Neural cell (in vitro differentiated cells): Measurements from ENCODE around the gene GRIK2. TPM values are rescaled to one million over a fixed set of nuclear protein-coding genes. Genes with fewer than 3 reads are reported as not detected.
A peak's percentile ranks its signal among the peaks of the same experiment; 100 is the strongest.

Experiments
- H2AFZ ChIP-seq: fragments of 200-600, 300-800 bp; sonication (generic), shearing (Covaris generic); 2 replicates; pipeline ENCODE4 v1.6.0; 2014; ENCODE audit warnings: low read depth, mild to moderate bottlenecking, antibody characterized with exemption, low read length, moderate library complexity
- H3F3A ChIP-seq: fragments of 200-600 bp; shearing (Covaris generic); 2 replicates; pipeline ENCODE4 v1.6.1; 2016; ENCODE audit warnings: mild to moderate bottlenecking, moderate library complexity, mixed read lengths, antibody characterized with exemption, low read length; ENCODE audit not compliant: insufficient read depth, poor library complexity, severe bottlenecking
- H3K27ac ChIP-seq: fragments of 200-600, 300-800 bp; sonication (generic), shearing (Covaris generic); 2 replicates; pipeline ENCODE4 v1.5.1; 2014; ENCODE audit warnings: mild to moderate bottlenecking, low read length, moderate library complexity
- H3K27me3 ChIP-seq: fragments of 300-800, 200-600 bp; sonication (generic), shearing (Covaris generic); 2 replicates; pipeline ENCODE4 v1.6.0; 2014; ENCODE audit warnings: mild to moderate bottlenecking, low read depth, low read length, moderate library complexity; ENCODE audit not compliant: insufficient read depth
- H3K36me3 ChIP-seq: fragments of 300-800, 200-600 bp; sonication (generic), shearing (Covaris generic); 2 replicates; pipeline ENCODE4 v1.5.1; 2014; ENCODE audit warnings: mild to moderate bottlenecking, antibody characterized with exemption, low read length, moderate library complexity; ENCODE audit not compliant: insufficient read depth
- H3K4me2 ChIP-seq: fragments of 300-800, 200-600 bp; sonication (generic), shearing (Covaris generic); 2 replicates; pipeline ENCODE4 v1.6.0; 2014; ENCODE audit warnings: mild to moderate bottlenecking, low read length
- H3K4me3 ChIP-seq: fragments of 300-800, 200-600 bp; sonication (generic), shearing (Covaris generic); 2 replicates; pipeline ENCODE4 v1.5.1; 2014; ENCODE audit warnings: mild to moderate bottlenecking, low read length, moderate library complexity
- H3K79me2 ChIP-seq: fragments of 200-600 bp; shearing (Covaris generic); replicated peaks from 2 replicates; pipeline ENCODE4 v1.6.0; 2014; ENCODE audit warnings: mild to moderate bottlenecking, low read length, moderate library complexity; ENCODE audit not compliant: insufficient read depth
- H3K9ac ChIP-seq: fragments of 300-800, 200-600 bp; sonication (generic), shearing (Covaris generic); 2 replicates; pipeline ENCODE4 v1.6.1; 2016; ENCODE audit warnings: mild to moderate bottlenecking, low read length, mixed read lengths
- H3K9me2 ChIP-seq: fragments of 200-600 bp; shearing (Covaris generic); 2 replicates; pipeline ENCODE4 v1.6.1; 2016; ENCODE audit warnings: mild to moderate bottlenecking, low read length, mixed read lengths; ENCODE audit not compliant: insufficient read depth
- H3K9me3 ChIP-seq: fragments of 200-600, 300-800 bp; sonication (generic), shearing (Covaris generic); 2 replicates; pipeline ENCODE4 v1.6.1; 2016; ENCODE audit warnings: mild to moderate bottlenecking, mixed run types, low read length, moderate library complexity, mixed read lengths
- H4K20me1 ChIP-seq: fragments of 200-600 bp; shearing (Covaris generic); 2 replicates; pipeline ENCODE4 v1.6.1; 2016; ENCODE audit warnings: mild to moderate bottlenecking, mixed run types; ENCODE audit not compliant: insufficient read depth
- CTCF ChIP-seq: fragments of 450-650 bp; IDR thresholded peaks from 2 replicates; pipeline ENCODE4 v1.5.1; 2014; ENCODE audit warnings: antibody characterized with exemption, mild to moderate bottlenecking, moderate library complexity; ENCODE audit not compliant: poor library complexity, severe bottlenecking
- EP300 ChIP-seq: fragments of 450-650 bp; conservative IDR thresholded peaks from 2 replicates; pipeline ENCODE4 v1.6.1; 2014; ENCODE audit warnings: antibody characterized with exemption, mild to moderate bottlenecking, moderate library complexity; ENCODE audit not compliant: poor library complexity, severe bottlenecking
- EZH2 ChIP-seq: fragments of 200-600, 300-800 bp; shearing (Covaris generic), sonication (generic); IDR thresholded peaks from 2 replicates; pipeline ENCODE4 v1.6.1; 2014; ENCODE audit warnings: antibody characterized with exemption, low read length, borderline replicate concordance, mild to moderate bottlenecking; ENCODE audit not compliant: insufficient read depth, poor library complexity, severe bottlenecking
- MXI1 ChIP-seq: fragments of 450-650 bp; conservative IDR thresholded peaks from 2 replicates; pipeline ENCODE4 v1.6.1; 2014; ENCODE audit warnings: antibody characterized with exemption, mild to moderate bottlenecking; ENCODE audit not compliant: poor library complexity, severe bottlenecking
- POLR2AphosphoS5 ChIP-seq: IDR thresholded peaks from 2 replicates; pipeline ENCODE4 v1.6.1; 2012
- RAD21 ChIP-seq: fragments of 450-650 bp; conservative IDR thresholded peaks from 2 replicates; pipeline ENCODE4 v1.6.1; 2014; ENCODE audit warnings: antibody characterized with exemption, mild to moderate bottlenecking, moderate library complexity
- SMC3 ChIP-seq: fragments of 450-650 bp; conservative IDR thresholded peaks from 2 replicates; pipeline ENCODE4 v1.6.1; 2014; ENCODE audit warnings: antibody characterized with exemption, mild to moderate bottlenecking, moderate library complexity; ENCODE audit not compliant: poor library complexity
- TAF1 ChIP-seq: IDR thresholded peaks from 2 replicates; pipeline ENCODE4 v1.6.1; 2012; ENCODE audit warnings: low read depth
- polyA plus RNA-seq: library from polyadenylated mRNA; depleted of rRNA; stranded (reverse); fragments of >200 nt; gene quantifications from 2 replicates; pipeline ENCODE4 v1.2.3, GENCODE V29; 2014
- TF ChIP-seq, protein P1 (sequence below): IDR thresholded peaks from 2 replicates; pipeline ENCODE4 v1.6.1; 2012; ENCODE audit warnings: borderline replicate concordance

The GRIK2 gene
- polyA plus RNA-seq, 1 donor from 2014 or later: 106 TPM

GRCh38 chr6:101386982-101387381 is 6.5 kb upstream of the GRIK2 start:
- peaks cover 6% of the 10 kb centered on the region for H3K27me3 ChIP-seq
- H3K27ac ChIP-seq: no peak overlapping the region
- H3K4me2 ChIP-seq: no peak overlapping the region
- H3K36me3 ChIP-seq: no peaks in the 10 kb centered on the region
- no peak for TF ChIP-seq RAD21
- no peak overlapping the region for H3K9ac ChIP-seq
- no peaks in the 10 kb centered on the region for H4K20me1 ChIP-seq
- H3F3A ChIP-seq: no peaks in the 10 kb centered on the region
- H3K79me2 ChIP-seq: no peaks in the 10 kb centered on the region
- no peak overlapping the region for H3K4me3 ChIP-seq
- H3K9me3 ChIP-seq: no peaks in the 10 kb centered on the region
- H2AFZ ChIP-seq: no peak overlapping the region
- H3K9me2 ChIP-seq: no peaks in the 10 kb centered on the region

DNA sequence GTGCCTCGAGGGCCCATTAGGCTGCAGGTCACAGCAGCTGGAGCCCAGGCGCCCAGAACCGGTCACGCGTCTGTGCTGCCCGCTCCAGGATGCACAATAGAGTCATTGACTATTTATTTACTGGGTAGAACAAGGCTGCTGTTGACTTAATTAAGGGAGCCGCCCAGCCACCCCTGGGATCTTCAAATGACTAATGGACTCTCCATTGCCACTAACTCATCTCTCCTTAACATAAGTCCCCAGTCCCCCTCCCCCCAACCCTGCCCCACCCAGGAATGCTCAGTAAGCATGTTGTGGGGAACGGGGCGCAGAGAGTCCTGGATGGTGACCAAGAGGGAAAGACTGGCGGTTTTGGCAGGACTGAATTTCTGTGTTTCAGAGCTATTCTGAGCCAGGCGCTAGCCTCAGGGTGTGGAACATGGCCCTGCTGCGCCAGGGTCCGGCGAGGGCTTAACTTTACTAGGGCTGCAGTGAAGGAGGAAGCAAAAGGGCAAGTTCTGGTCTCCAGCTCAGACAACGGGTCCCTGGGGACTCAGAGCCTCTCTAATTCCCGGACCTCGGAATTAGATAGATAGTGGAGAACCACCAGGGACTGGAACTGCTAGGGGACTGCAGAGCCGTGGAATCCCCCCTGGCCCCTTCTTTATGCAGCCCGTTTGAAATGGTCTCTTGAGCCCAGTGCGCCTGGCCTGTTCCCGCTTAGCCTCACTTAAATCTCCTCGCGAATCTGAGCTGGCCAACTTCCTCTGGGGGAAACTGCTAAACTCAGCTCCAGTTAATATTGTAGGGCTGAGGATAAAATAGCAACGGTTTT is 1.5 kb upstream of the GRIK2 start:
- peaks cover 9% of the 10 kb centered on the region for H3K79me2 ChIP-seq
- peaks cover 30% of the 10 kb centered on the region for H3K27me3 ChIP-seq
- H3K27ac ChIP-seq: no peak overlapping the region
- no peaks in the 10 kb centered on the region for H3K36me3 ChIP-seq
- H2AFZ ChIP-seq: no peak overlapping the region
- TF ChIP-seq TAF1 (no peak), RAD21 (no peak), EP300 (no peak), SMC3 (no peak), CTCF (no peak), POLR2AphosphoS5 (no peak), EZH2 (no peak), MXI1 (no peak)
- TF ChIP-seq, protein P1, sequence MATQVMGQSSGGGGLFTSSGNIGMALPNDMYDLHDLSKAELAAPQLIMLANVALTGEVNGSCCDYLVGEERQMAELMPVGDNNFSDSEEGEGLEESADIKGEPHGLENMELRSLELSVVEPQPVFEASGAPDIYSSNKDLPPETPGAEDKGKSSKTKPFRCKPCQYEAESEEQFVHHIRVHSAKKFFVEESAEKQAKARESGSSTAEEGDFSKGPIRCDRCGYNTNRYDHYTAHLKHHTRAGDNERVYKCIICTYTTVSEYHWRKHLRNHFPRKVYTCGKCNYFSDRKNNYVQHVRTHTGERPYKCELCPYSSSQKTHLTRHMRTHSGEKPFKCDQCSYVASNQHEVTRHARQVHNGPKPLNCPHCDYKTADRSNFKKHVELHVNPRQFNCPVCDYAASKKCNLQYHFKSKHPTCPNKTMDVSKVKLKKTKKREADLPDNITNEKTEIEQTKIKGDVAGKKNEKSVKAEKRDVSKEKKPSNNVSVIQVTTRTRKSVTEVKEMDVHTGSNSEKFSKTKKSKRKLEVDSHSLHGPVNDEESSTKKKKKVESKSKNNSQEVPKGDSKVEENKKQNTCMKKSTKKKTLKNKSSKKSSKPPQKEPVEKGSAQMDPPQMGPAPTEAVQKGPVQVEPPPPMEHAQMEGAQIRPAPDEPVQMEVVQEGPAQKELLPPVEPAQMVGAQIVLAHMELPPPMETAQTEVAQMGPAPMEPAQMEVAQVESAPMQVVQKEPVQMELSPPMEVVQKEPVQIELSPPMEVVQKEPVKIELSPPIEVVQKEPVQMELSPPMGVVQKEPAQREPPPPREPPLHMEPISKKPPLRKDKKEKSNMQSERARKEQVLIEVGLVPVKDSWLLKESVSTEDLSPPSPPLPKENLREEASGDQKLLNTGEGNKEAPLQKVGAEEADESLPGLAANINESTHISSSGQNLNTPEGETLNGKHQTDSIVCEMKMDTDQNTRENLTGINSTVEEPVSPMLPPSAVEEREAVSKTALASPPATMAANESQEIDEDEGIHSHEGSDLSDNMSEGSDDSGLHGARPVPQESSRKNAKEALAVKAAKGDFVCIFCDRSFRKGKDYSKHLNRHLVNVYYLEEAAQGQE: no peak
- no peaks in the 10 kb centered on the region for H3K9me2 ChIP-seq
- no peaks in the 10 kb centered on the region for H3K9me3 ChIP-seq
- H3K4me3 ChIP-seq: peak overlapping the region; percentile 82
- no peaks in the 10 kb centered on the region for H4K20me1 ChIP-seq
- H3K9ac ChIP-seq: no peak overlapping the region
- H3F3A ChIP-seq: no peaks in the 10 kb centered on the region
- H3K4me2 ChIP-seq: no peak overlapping the region
